HG02870 (cell line): ENCODE data around the gene GALNT14.

ENCODE experiments used
- ATAC-seq: cut with Tn5 transposase; IDR thresholded peaks from one replicate; pipeline ENCODE4 v1.9.1; 2021; ENCODE audit warnings: mild to moderate bottlenecking, moderate library complexity; ENCODE audit not compliant: unreplicated experiment

The GALNT14 gene

DNA sequence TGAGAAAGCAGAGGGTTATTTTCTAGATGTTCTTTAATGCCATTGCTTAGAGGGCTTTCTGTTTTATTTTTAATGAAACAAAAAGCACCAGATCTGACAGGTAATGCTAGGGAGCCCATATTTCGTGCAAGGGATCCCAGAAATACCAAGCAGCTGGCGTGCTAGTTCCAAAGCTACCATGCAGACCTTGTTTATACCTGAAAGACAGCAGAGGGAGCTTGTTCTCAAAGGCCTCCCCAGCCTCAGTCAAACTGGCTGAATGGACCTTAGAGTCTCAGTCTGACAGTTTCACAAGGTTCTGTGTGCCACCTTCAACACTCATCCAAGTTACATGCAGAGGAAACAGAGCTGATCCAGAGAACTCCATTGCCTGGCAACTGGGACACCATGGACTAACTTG lies 48.6 kb downstream of the GALNT14 start:
- no peak for ATAC-seq

DNA sequence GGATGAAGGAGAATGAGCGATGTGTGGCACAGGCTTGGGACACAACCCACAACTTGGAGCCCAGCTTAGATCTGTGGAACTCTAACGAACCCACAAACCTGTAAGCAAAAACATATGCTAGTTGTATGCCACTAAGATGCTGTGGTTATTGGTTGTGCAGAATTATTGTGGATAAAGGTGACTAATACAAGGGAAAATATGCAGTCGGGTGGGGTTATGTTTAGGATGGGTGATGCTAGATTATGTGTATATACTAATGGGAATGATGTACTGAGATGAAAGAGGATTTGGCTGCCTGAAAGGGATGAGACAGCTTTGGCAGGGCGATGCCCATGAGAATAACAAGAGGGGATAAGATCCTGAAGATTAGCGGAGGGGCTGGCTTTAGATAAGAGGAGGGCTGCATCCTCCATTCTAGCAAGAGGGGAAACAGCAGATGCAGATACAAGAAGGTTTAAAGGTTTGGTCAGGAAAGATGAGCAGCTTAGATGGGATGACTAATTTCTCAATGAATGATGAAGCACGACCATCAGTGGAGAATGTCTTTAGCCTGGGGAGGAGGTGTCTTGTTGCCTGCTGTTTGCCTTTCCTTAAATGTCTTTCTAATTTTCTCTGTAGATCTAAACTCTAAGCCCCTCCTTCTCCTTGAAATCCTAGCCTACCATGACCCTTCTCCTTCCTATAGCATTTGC lies 49.6 kb downstream of the GALNT14 start:
- ATAC-seq, result no peak

GRCh38 chr2:31087491-31087890 lies 50.7 kb downstream of the GALNT14 start:
- ATAC-seq, result no peak

GRCh38 chr2:31086590-31086989 lies 51.6 kb downstream of the GALNT14 start:
- ATAC-seq, result no peak

GRCh38 chr2:31083234-31083993 lies 54.8 kb downstream of the GALNT14 start:
- no peak for ATAC-seq

GRCh38 chr2:31082002-31082401 lies 56.2 kb downstream of the GALNT14 start:
- no peak for ATAC-seq

GRCh38 chr2:31081492-31081891 lies 56.7 kb downstream of the GALNT14 start:
- ATAC-seq, result no peak

GRCh38 chr2:31080361-31080760 lies 57.9 kb downstream of the GALNT14 start:
- ATAC-seq, result no peak

DNA sequence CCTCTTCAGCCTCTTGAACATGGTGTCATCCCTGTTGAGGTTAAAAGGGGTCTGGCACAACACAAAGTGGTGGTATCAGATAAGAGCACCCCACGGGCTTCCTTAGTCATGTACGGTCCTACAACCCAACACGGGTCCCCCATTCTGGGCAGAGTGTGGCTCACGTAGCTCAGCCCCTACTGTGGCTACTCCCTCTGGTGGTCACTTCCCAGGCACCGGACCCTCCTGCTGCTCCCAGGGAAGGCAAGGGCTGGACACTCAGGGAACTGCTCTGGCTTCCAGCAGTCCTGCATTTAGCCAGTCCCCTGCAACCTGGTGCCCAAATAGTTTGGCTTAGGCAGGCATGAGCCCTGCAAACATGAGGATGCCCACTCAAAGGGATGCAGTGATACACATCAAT lies 58.6 kb downstream of the GALNT14 start:
- ATAC-seq, result no peak

- no peak for ATAC-seq
Observed at GRCh38 chr2:31078579-31079105, 59.6 kb downstream of the GALNT14 start.

GRCh38 chr2:31078011-31078410 lies 60.2 kb downstream of the GALNT14 start:
- no peak for ATAC-seq

DNA sequence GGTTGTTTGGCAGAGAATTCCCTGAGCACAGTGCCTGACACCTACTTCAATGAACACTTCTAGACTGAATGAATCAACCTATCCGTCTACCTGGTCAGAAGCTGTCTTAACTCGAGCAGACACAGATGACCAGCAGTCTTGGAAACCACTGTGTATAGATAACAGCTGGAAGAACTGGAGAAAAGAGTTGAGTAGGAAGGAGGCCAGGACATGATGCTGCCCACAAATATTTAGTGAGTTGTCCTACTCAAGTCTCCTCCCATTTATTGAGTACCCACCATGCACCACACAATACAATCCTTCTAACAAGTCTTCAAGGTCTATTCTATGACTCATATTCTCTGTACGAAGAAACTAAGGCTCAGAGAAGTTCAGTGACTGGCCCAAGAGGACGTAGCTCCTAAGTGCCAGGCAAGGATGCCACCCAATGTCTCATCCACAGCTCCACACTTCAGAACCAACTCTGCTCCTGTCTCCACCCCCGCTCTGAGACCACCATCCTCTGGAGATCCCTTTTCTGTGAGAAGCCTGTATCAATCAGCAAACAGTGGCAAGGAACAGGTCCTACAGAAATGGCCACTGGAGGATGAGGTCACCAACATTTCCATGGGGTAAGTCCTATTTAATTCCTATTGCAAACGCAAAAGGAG lies 62.2 kb downstream of the GALNT14 start:
- no peak for ATAC-seq

DNA sequence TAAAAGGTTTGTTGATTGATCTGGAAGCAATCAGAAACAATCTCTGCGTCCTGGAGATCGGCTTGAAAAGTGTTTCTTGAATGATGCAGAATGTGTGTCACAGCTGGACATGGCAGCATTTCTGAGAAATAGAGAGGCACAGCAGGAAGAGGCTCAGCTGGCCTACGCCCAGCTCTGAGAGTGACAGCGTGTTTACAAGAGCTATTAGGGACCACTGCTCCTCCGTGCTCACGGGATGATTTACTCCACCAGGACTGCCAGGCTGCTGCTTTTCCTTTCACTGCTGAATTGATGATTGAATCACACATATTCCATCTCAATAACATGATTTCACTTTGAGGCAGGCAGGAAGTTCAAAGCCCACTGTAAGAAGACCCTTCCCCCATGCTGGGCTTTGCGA lies 62.8 kb downstream of the GALNT14 start:
- no peak for ATAC-seq

GRCh38 chr2:31071741-31072140 lies 66.5 kb downstream of the GALNT14 start:
- ATAC-seq, result no peak

DNA sequence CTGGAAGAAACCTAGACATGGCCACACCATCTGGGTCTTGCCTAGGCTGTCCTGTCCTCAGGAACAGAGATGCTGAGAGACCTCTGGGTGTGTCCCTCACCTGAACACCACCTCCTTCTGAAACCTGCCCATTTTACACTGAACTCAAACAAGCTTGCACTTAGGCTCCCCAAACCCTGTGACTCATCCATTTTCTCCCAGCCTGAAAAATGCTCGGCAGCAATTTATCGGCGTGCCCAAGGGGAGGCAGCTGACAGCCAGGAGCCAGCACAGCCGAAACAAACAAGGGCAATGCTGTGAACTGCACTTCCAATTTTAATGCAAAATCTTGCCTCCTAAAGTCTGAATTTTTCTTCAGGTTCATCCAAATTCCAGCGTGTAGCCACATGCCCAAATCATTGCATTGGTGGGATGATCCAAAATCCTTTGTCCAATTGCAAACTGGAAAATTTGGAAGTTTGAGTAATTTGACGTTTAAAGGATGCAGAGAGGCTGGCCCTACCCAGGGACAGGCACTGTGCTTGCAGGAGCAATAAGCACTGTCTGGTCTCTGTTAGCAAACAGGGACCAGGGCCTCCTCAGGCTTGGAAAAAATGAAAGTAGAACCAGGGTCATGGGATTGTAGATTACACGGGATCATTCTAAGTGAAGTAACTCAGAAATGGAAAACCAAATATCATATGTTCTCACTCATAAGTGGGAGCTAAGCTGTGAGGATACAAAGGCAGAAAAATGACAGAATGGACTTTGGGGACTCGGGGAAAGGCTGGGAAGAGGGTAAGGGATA lies 67.7 kb downstream of the GALNT14 start:
- ATAC-seq, result no peak

- no peak for ATAC-seq
Observed at GRCh38 chr2:31069643-31070325, 68.5 kb downstream of the GALNT14 start.

GRCh38 chr2:31067259-31067658 lies 71.0 kb downstream of the GALNT14 start:
- no peak for ATAC-seq

DNA sequence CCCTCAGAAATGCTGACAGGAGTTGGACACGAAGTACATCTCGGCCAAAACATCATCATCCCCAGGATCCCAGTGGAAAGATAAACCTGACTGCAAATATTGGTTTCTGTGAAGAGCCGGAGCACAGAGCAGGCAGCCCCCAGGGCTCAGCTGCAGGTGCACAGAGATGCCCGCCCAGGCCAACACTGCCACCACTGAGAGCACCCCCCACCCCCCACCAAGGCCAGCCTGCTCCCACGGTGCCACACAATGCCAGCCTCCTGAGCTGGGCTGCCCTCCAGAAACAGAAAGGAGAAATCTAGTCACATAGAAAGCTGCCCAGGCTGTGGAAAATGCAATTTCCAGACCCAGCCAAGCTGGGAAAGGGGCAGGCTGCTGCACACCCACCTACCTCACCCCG lies 71.7 kb downstream of the GALNT14 start:
- no peak for ATAC-seq

GRCh38 chr2:31066086-31066485 lies 72.2 kb downstream of the GALNT14 start:
- no peak for ATAC-seq

GRCh38 chr2:31065356-31065755 lies 72.9 kb downstream of the GALNT14 start:
- no peak for ATAC-seq
